K562 (cell line): Measurements from ENCODE around the gene SLC7A11. TPM values are rescaled to one million over a fixed set of nuclear protein-coding genes. Genes with fewer than 3 reads are reported as not detected.

Experiments used
- POLR3A ChIP-seq: IDR thresholded peaks from 2 replicates; pipeline ENCODE4 v1.6.1; 2011; ENCODE audit warnings: borderline replicate concordance, mild to moderate bottlenecking, moderate library complexity; ENCODE audit not compliant: insufficient read length, insufficient read depth; ENCODE audit errors: extremely low read depth
- ZBTB40 ChIP-seq, 2 experiments: fragments of 450-650 bp in 1 of 2; sonication (generic) in 1 of 2; formaldehyde crosslinking in 1 of 2; IDR thresholded peaks; 2 replicates each; pipeline versions ENCODE4 v1.7.1 to v1.9.0; 2016 to 2022; ENCODE audit warnings: inconsistent platforms in 1 of 2, mild to moderate bottlenecking in 1 of 2, missing genetic modification reagents in 1 of 2
- polyA plus RNA-seq, 8 experiments: library from polyadenylated mRNA; depleted of rRNA in 4 of 8; stranded (reverse) in 5 of 8; unstranded in 3 of 8; fragments of >200 nt; fragmentation: Nextera tagmentation in 2 of 8; fragmentation: Illumina TruSeq in 1 of 8; extraction: Ambion mirVana in 2 of 8; extraction: Trizol in 1 of 8; gene quantifications; 2 replicates each; pipeline versions ENCODE4 v1.2.1 to v1.2.3, GENCODE V29; 2011 to 2014; ENCODE audit warnings: inconsistent platforms in 1 of 8, missing spikeins in 1 of 8
- total RNA-seq, 7 experiments: library from RNA; depleted of rRNA in 6 of 7; stranded (reverse); fragments of >200 nt in 6 of 7; fragmentation: Illumina TruSeq in 2 of 7; extraction: Trizol in 2 of 7; gene quantifications; 2 replicates each; pipeline versions ENCODE4 v1.2.1 to v1.2.3, GENCODE V29; 2011 to 2021; ENCODE audit warnings: low replicate concordance in 1 of 7

Gene SLC7A11
- total and polyA plus RNA-seq, 9 of the 15 experiments (the other 6 are each of a cell fraction or from before 2014, with no cell fraction given), result 4.5 to 26.1 (median 13.5) TPM

GRCh38 chr4:138204507-138204906 lies 37.6 kb downstream of the SLC7A11 start (continued):
- no peak for TF ChIP-seq ZBTB40 (IDR thresholded peaks at IDR 0.05)
- TF ChIP-seq ZBTB40 (CRISPR knock-in tag; IDR thresholded peaks at IDR 0.05), result no peak
- no peak for TF ChIP-seq POLR3A
- TF ChIP-seq, all 486 proteins: peak for 0
